H1 (cell line): ENCODE results near the gene NT5C3B.

Experiments
- ATF2 ChIP-seq: IDR thresholded peaks from 2 replicates; pipeline ENCODE4 v1.6.1; 2012; ENCODE audit warnings: low read length, inconsistent platforms
- CTCF ChIP-seq, 3 experiments: IDR thresholded peaks; 1 replicate in 2 of 3; 2 replicates in 1 of 3; pipeline versions ENCODE4 v1.5.1 to v1.6.1; 2011; ENCODE audit warnings: low read length in 3 of 3, mild to moderate bottlenecking in 3 of 3, inconsistent platforms in 2 of 3, low read depth in 1 of 3, moderate library complexity in 1 of 3; ENCODE audit not compliant: insufficient read depth in 1 of 3; ENCODE audit errors: control extremely low read depth in 1 of 3
- EGR1 ChIP-seq: IDR thresholded peaks from 2 replicates; pipeline ENCODE4 v1.6.1; 2011; ENCODE audit warnings: low read depth, low read length, borderline replicate concordance
- KDM1A ChIP-seq: fragments of 200-600, 300-600 bp; sonication (generic); IDR thresholded peaks from 2 replicates; pipeline ENCODE4 v1.7.1; 2016; ENCODE audit warnings: mild to moderate bottlenecking, low read length, borderline replicate concordance
- POLR2A ChIP-seq, 2 experiments: IDR thresholded peaks; 1 replicate in 1 of 2; 2 replicates in 1 of 2; pipeline ENCODE4 v1.6.1; 2011; ENCODE audit warnings: low read depth in 2 of 2, low read length in 2 of 2, mild to moderate bottlenecking in 2 of 2; ENCODE audit errors: control extremely low read depth in 1 of 2
- RNF2 ChIP-seq: fragments of 200-900, 300-1000 bp; sonication (generic); IDR thresholded peaks from 2 replicates; pipeline ENCODE4 v1.7.1; 2016; ENCODE audit warnings: borderline replicate concordance, low read depth, mild to moderate bottlenecking, antibody characterized with exemption, low read length; ENCODE audit not compliant: poor library complexity, severe bottlenecking; ENCODE audit errors: missing control alignments

- TF ChIP-seq ATF2 (no peak), CTCF (IDR thresholded peaks at IDR 0.05; ENCODE audit: control extremely low read depth in 1 of 3, insufficient read depth in 1 of 3, low read depth in 1 of 3, low read length in 3 of 3) (no peak), POLR2A (IDR thresholded peaks at IDR 0.05; ENCODE audit: control extremely low read depth in 1 of 2, low read depth in 2 of 2, low read length in 2 of 2) (no peak), RNF2 (no peak), EGR1 (no peak), KDM1A (no peak)
Measured at GRCh38 chr17:41803049-41804020, 32.7 kb downstream of the NT5C3B start.
